Measurements from ENCODE around the gene MAMDC4.
"Not testable (repeated sequence)": the region's sequence is repeated elsewhere in the genome, so short reads cannot be mapped to it uniquely, and the experiment has no call there.

The MAMDC4 gene

DNA sequence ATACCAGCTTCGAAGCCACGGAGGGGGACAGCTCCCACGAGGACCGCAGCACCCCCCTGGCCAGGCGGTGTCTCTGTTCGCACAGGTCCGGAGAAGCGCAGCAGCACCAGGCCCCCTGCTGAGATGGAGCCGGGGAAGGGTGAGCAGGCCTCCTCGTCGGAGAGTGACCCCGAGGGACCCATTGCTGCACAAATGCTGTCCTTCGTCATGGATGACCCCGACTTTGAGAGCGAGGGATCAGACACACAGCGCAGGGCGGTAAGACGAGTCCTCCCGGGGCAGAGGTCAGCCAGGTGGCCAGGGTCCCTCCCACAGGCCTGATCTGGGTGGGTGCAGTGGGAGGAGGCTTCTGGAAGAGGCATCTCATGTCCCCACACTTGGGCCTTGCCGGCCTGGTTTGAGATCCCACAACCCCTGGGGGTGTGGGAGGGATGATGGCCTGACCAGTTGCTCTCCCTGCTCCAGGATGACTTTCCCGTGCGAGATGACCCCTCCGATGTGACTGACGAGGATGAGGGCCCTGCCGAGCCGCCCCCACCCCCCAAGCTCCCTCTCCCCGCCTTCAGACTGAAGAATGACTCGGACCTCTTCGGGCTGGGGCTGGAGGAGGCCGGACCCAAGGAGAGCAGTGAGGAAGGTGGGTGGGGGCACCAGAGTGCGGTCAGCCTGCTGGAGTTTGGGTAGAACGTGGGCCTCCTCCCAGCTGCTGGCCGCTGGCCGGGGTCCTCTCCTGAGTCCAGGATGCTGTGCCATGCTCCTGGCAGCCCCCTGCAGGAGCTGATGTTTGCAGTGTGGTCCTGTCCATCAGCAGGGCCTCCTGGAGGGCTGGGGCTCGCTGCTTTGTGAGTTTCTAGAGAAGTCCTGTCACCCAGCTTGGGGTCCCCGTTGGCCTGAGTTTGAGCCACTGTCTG lies 12.7 kb upstream of the MAMDC4 start:
- no peak for DNase-seq (ENCODE audit: low spot score)

DNA sequence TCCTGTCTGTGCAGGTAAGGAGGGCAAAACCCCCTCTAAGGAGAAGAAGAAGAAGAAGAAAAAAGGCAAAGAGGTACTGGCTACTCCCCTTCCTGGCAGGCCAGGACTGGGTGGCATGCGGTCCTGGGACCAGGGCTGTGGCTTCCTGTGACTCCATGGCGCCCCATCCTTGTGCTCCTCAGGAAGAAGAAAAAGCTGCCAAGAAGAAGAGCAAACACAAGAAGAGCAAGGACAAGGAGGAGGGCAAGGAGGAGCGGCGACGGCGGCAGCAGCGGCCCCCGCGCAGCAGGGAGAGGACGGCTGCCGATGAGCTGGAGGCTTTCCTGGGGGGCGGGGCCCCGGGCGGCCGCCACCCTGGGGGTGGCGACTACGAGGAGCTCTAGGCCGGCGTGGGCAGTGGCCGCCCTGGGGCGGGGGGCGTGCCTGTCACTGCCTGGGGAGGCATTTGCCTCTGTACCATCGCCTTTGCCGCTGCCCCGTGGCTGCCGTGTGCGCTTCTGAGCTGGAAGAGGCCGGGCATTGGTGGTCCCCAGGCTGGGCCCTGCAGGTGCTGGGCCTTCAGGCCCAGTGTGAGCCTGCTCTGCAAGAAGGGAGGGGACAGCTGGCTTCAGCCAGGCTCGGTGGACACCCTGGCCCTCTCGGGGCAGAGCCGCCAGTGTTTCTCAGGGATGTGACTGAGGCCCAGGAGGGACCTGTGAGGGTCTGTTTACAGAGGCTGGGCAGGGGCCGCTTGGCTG lies 11.8 kb upstream of the MAMDC4 start:
- no peak for DNase-seq (ENCODE audit: low spot score)

DNA sequence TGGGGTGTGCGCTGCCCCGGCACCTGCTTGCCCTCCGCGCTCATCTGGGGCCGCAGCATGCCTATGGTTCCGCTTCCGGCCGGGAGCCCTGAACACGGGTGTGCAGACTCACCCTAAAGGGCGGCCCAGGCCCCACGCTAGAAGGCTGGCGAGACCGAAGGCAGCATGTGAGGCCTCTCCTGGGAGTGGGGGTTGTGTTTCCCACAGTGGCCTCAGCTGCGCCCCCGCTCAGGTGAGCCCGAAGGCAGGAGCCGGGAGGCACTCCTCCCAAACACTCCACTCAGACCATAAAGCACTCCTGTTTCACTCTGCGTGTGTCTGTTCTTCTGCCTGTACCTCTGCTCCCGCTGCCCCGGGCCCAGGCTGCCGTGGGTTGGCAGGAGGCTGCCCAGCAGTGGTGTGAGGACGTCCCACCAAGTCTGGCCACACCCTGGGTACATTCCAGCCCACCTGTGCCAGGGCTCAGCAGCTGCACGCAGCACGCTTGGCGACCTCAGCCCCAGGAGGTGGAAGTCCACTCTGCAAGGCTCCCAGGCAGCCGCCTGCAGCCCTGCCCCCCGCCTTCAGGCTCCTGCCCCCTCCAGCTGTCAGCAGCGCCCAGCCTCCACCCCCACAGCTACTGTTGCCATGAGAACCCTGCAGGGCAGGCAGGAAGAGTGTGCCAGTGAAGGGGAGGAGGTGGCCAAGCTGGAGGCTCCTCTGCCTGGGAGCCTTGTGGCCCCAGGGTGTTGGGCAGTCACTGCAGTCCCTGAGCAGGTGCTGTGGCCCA lies 11.1 kb upstream of the MAMDC4 start:
- peak; percentile 84 for DNase-seq (ENCODE audit: low spot score)

DNA sequence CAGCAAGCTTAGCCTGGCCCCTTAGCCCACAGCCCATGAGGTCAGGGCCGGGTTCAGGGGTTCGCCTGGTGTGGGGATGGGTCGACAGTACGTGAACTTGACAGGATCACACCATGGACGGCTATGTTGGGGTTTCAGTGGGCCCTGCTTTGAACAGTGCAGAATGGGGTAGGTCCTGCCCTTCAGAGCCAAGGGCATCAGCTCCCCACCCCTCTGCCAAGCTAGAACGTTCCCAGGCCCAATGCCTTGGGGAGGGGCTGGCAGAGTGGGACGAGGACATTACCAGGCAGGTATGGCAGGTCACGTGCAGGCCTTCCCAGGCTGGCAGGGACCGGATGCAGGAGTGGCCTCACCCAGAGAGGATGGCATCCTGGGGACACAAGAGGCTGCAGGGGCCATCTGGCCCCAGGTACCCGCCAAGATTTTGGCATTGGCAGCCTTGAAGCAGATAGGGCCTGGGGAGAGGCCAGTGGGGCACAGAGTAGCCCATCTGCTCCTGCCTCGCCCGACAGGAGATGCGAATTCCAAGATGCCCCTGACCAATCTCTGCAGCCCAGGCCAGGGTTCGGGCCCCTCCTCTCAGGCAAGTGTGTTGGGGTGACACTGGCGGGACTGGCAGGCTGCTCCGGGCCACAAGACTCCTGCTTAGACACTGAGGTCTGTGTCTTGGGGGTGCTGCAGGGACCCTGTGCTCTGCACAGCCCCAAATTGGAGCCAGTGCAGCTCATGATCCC lies 10.3 kb upstream of the MAMDC4 start:
- DNase-seq (ENCODE audit: low spot score), result peak; percentile 35

GRCh38 chr9:136842380-136842948 lies 9.7 kb upstream of the MAMDC4 start, which contains the start of gene AJM1:
AJM1 (plus strand) TSS chr9:136842478; CDS start chr9:136844415, 1,937 bp downstream.
- DNase-seq (ENCODE audit: low spot score), result peak; percentile 79

DNA sequence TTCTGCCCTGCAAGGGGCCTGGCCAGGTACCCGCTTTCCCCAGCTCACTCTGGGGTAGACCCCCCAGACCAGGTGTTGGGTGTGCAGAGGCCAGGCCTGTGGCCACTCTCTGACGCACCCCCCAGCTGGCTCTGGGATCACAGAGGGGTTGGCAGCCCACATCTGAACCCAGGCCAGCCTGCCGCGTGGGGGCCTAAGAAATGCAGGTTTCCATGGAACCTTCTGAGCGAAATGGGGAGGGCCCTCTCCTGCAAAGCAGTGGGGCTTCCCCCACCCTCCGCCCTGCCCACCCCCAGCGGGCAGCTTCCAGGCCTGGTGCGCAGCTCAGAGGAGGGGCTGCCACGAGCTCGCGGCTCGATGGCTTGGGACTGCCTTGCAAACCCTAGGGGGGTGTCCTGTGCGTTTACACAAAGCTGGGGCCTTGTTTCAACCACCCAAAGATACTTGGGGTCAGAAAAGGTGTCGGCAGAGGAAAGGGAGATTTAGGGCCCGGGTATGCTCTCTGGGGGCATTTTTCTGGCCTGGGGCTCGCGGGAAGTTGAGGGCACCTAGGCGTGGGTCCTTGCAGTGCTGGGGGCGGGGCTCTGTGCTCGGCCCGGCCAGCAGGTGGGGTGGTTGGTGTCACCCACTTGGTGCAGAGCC lies 8.9 kb upstream of the MAMDC4 start:
- DNase-seq (ENCODE audit: low spot score), result not testable (repeated sequence)

DNA sequence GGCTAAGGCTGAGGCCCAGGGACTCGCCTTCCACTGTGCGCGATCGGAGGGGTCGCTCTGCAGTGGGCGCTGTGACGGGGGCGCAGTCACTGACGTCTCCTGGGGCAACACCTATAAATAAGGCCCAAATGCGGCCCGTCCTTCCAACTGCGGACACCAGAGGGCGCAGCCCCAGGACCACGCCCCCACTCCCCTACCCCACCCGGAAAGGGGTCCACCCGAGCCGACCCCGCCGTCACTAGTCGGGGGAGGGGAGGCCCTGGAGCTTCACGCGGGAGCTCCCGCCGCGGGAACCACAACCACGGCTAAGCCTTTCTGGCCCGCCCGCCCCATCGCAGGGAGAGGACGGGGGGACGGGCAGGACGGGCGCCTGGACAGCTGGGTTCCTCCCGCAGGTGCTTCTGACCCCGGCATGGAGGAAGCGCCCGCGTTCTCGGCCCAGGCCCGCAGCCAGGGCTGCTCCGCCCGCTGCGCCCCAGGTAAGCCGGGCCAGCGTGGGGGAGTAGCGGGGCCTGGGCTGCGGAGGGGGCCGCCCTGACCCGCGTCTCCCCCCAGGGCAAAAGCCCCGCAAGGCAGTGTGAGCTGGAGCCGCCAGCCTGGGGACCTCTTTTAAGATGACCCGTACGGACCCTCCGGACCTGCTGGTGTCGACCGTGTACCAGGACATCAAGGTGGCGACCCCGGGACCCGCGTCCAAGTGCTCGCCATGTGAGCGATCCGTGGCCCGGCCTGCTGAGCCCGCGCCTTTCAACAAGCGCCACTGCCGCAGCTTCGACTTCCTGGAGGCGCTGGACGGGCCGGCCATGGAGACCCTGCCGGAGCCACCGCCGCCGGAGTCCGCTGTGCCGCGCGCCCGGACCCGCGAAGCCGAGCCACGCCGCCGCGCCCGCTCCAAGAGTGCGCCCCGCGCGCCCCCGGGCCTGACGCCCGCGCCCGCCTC lies 8.1 kb upstream of the MAMDC4 start:
- not testable (repeated sequence) for DNase-seq (ENCODE audit: low spot score)

- DNase-seq (ENCODE audit: low spot score), result no peak
Measured at GRCh38 chr9:136844761-136845464, 7.2 kb upstream of the MAMDC4 start.

GRCh38 chr9:136845465-136846260 lies 6.5 kb upstream of the MAMDC4 start:
- DNase-seq (ENCODE audit: low spot score), result no peak

GRCh38 chr9:136846376-136847087 lies 5.6 kb upstream of the MAMDC4 start:
- DNase-seq (ENCODE audit: low spot score), result no peak

DNA sequence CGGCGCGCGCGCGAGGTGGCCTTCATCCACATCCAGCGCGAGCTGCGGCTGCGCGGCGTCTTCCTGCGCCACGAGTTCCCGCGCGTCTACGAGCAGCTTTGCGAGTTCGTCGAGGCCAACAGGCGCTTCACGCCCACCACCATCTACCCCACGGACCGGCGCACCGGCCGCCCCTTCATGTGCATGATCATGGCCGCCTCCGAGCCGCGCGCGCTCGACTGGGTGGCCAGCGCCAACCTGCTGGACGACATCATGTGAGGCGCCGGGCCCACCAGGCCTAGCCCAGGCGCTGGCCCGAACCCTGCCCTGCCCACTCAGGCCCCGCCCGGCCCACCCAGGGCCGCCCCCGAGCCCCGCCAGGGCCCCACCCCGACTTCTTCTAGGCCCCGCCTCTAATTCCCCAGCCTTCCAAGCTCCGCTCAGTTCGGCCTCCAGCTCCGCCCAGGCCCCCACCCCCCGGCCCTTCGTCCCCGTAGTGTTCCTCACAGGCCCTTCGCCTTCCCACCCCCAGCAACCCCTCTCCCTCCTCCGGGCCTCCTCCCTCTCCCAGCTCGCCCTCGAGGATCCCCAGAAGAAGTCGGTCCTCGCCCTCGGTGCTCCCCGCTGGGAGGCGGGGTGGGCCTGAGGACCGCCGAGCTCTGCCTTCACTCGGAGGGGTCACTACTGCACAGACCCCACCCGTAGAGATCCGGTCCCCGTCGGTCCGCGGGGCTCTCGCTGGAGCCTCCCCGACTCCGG lies 4.9 kb upstream of the MAMDC4 start:
- no peak for DNase-seq (ENCODE audit: low spot score)

- no peak for DNase-seq (ENCODE audit: low spot score)
Measured at GRCh38 chr9:136847826-136848392, 4.2 kb upstream of the MAMDC4 start.

- DNase-seq (ENCODE audit: low spot score), result no peak
Measured at GRCh38 chr9:136848393-136849037, 3.6 kb upstream of the MAMDC4 start.

GRCh38 chr9:136849038-136849959 lies 2.8 kb upstream of the MAMDC4 start, which contains the start of gene PHPT1:
PHPT1 (plus strand) TSS chr9:136849409; CDS start chr9:136849431, 22 bp downstream.
- peak; percentile 98 for DNase-seq (ENCODE audit: low spot score)
